ENCODE data around the gene UBXN2A.

Gene UBXN2A

GRCh38 chr2:23904692-23905091 lies 35.6 kb upstream of the UBXN2A start:
- Histone ChIP-seq H3K4me3 (ENCODE audit: low read depth, low read length, poor library complexity, severe bottlenecking) (no peak overlapping the region), H4K20me1 (ENCODE audit: insufficient read depth, low read length) (no peaks in the 10 kb centered on the region), H3K36me3 (ENCODE audit: insufficient read depth, low read length) (no peaks in the 10 kb centered on the region), H2AFZ (ENCODE audit: low read length) (no peak overlapping the region), H3K27ac (ENCODE audit: low read depth, low read length, poor library complexity, severe bottlenecking) (peak overlapping the region; percentile 3), H3K27me3 (ENCODE audit: insufficient read depth, low read length) (no peaks in the 10 kb centered on the region), H3K4me2 (ENCODE audit: low read length) (no peak overlapping the region; the same call in 1 of the 2 replicates), H3K9me2 (ENCODE audit: low read depth, low read length) (no peaks in the 10 kb centered on the region), H3K9me3 (ENCODE audit: low read length) (no peaks in the 10 kb centered on the region), H3K4me1 (ENCODE audit: insufficient read depth, low read length, severe bottlenecking) (peaks cover 25% of the 10 kb centered on the region), H3K9ac (ENCODE audit: low read length) (no peak overlapping the region), H3F3A (ENCODE audit: insufficient read depth, low read length) (no peaks in the 10 kb centered on the region), H3K79me2 (ENCODE audit: insufficient read depth, low read length) (peaks cover 67% of the 10 kb centered on the region)
- no peak for TF ChIP-seq CTCF (IDR thresholded peaks at IDR 0.05; ENCODE audit: low read length)
- TF ChIP-seq EZH2 (IDR thresholded peaks at IDR 0.05; ENCODE audit: borderline replicate concordance, low read length) = no peak

- Histone ChIP-seq H3K9me3 (ENCODE audit: low read length) (no peaks in the 10 kb centered on the region), H3K79me2 (ENCODE audit: insufficient read depth, low read length) (peaks cover 69% of the 10 kb centered on the region), H3K27ac (ENCODE audit: low read depth, low read length, poor library complexity, severe bottlenecking) (peak overlapping the region; percentile 22), H3K4me2 (ENCODE audit: low read length) (peak overlapping the region; percentile 28; the same call in 1 of the 2 replicates), H3K9me2 (ENCODE audit: low read depth, low read length) (no peaks in the 10 kb centered on the region), H2AFZ (ENCODE audit: low read length) (no peak overlapping the region), H3K36me3 (ENCODE audit: insufficient read depth, low read length) (no peaks in the 10 kb centered on the region), H3K4me3 (ENCODE audit: low read depth, low read length, poor library complexity, severe bottlenecking) (no peak overlapping the region), H3K4me1 (ENCODE audit: insufficient read depth, low read length, severe bottlenecking) (peaks cover 25% of the 10 kb centered on the region), H4K20me1 (ENCODE audit: insufficient read depth, low read length) (no peaks in the 10 kb centered on the region), H3K9ac (ENCODE audit: low read length) (peak overlapping the region; percentile 36; the same call in 1 of the 2 replicates), H3K27me3 (ENCODE audit: insufficient read depth, low read length) (no peaks in the 10 kb centered on the region), H3F3A (ENCODE audit: insufficient read depth, low read length) (no peaks in the 10 kb centered on the region)
- TF ChIP-seq EZH2 (IDR thresholded peaks at IDR 0.05; ENCODE audit: borderline replicate concordance, low read length) (no peak), CTCF (IDR thresholded peaks at IDR 0.05; ENCODE audit: low read length) (no peak)
Measured at GRCh38 chr2:23905155-23905554, 35.1 kb upstream of the UBXN2A start.

- Histone ChIP-seq H3K4me2 (ENCODE audit: low read length) (no peak overlapping the region), H3K79me2 (ENCODE audit: insufficient read depth, low read length) (peaks cover 64% of the 10 kb centered on the region), H4K20me1 (ENCODE audit: insufficient read depth, low read length) (no peaks in the 10 kb centered on the region), H3K9ac (ENCODE audit: low read length) (no peak overlapping the region), H3K27me3 (ENCODE audit: insufficient read depth, low read length) (no peaks in the 10 kb centered on the region), H3K4me1 (ENCODE audit: insufficient read depth, low read length, severe bottlenecking) (peaks cover 21% of the 10 kb centered on the region), H3K9me3 (ENCODE audit: low read length) (no peaks in the 10 kb centered on the region), H2AFZ (ENCODE audit: low read length) (no peak overlapping the region), H3K4me3 (ENCODE audit: low read depth, low read length, poor library complexity, severe bottlenecking) (no peak overlapping the region), H3F3A (ENCODE audit: insufficient read depth, low read length) (no peaks in the 10 kb centered on the region), H3K27ac (ENCODE audit: low read depth, low read length, poor library complexity, severe bottlenecking) (no peak overlapping the region), H3K36me3 (ENCODE audit: insufficient read depth, low read length) (no peaks in the 10 kb centered on the region; the same call in 1 of the 2 replicates), H3K9me2 (ENCODE audit: low read depth, low read length) (no peaks in the 10 kb centered on the region)
- TF ChIP-seq EZH2 (IDR thresholded peaks at IDR 0.05; ENCODE audit: borderline replicate concordance, low read length) (no peak), CTCF (IDR thresholded peaks at IDR 0.05; ENCODE audit: low read length) (no peak)
Measured at GRCh38 chr2:23912054-23912453, 28.2 kb upstream of the UBXN2A start.

Data from OCI-LY1 (cell line).